Measurements from ENCODE around the gene RARRES1. TPM values are rescaled to one million over a fixed set of nuclear protein-coding genes. Genes with fewer than 3 reads are reported as not detected.

The RARRES1 gene
- total and polyA plus RNA-seq, 2 experiments from 2014 or later, result 0.10 to 0.82 TPM

DNA sequence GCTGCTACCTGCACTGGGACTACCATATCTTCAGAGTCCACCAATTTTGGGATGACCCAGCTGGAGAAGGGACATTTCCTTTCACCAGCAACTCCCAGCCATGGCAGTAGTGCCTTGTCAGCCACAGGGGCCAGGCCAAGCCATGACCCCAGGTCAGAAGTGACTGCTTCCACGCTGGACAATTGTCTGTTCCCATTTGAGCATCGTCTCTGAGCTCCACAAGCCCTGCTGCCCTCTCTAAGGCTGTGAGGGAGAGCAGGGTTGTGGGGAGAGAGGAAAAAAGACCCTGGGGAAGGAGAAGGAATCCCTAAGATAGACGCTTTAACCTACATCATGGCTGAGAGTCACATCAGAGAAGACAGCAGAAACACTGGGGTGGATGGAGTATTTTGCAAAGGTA, 7.4 kb upstream of the RARRES1 start:
- no peaks in the 10 kb centered on the region; the same call in 2 of the 3 replicates for H3K4me1 Mint-ChIP-seq
- ATAC-seq, result no peak
- no peaks in the 10 kb centered on the region for H4K20me1 ChIP-seq (replicated peaks; ENCODE audit: insufficient read depth)

More for the DNA sequence above, 7.4 kb upstream of the RARRES1 start:
- peaks cover 5% of the 10 kb centered on the region; the same call in 1 of the 3 replicates for H3K36me3 Mint-ChIP-seq (ENCODE audit: low read depth)
- H3K27me3 Mint-ChIP-seq (ENCODE audit: insufficient read depth, low read depth, poor library complexity), result peaks cover 2% of the 10 kb centered on the region
- Histone ChIP-seq H3K27ac (ENCODE audit: low read depth) (no peak overlapping the region), H2AFZ (no peak overlapping the region), H3K27me3 (ENCODE audit: insufficient read depth) (no peaks in the 10 kb centered on the region), H3K4me1 (ENCODE audit: insufficient read depth) (no peaks in the 10 kb centered on the region), H3F3A (replicated peaks; ENCODE audit: low read depth) (no peaks in the 10 kb centered on the region), H3K4me3 (no peak overlapping the region), H3K36me3 (ENCODE audit: insufficient read depth) (no peaks in the 10 kb centered on the region), H3K79me2 (replicated peaks; ENCODE audit: insufficient read depth) (no peaks in the 10 kb centered on the region), H3K4me2 (no peak overlapping the region), H3K9me2 (ENCODE audit: insufficient read depth) (no peaks in the 10 kb centered on the region)
- no peak overlapping the region for H3K27ac Mint-ChIP-seq
- TF ChIP-seq, protein P1, sequence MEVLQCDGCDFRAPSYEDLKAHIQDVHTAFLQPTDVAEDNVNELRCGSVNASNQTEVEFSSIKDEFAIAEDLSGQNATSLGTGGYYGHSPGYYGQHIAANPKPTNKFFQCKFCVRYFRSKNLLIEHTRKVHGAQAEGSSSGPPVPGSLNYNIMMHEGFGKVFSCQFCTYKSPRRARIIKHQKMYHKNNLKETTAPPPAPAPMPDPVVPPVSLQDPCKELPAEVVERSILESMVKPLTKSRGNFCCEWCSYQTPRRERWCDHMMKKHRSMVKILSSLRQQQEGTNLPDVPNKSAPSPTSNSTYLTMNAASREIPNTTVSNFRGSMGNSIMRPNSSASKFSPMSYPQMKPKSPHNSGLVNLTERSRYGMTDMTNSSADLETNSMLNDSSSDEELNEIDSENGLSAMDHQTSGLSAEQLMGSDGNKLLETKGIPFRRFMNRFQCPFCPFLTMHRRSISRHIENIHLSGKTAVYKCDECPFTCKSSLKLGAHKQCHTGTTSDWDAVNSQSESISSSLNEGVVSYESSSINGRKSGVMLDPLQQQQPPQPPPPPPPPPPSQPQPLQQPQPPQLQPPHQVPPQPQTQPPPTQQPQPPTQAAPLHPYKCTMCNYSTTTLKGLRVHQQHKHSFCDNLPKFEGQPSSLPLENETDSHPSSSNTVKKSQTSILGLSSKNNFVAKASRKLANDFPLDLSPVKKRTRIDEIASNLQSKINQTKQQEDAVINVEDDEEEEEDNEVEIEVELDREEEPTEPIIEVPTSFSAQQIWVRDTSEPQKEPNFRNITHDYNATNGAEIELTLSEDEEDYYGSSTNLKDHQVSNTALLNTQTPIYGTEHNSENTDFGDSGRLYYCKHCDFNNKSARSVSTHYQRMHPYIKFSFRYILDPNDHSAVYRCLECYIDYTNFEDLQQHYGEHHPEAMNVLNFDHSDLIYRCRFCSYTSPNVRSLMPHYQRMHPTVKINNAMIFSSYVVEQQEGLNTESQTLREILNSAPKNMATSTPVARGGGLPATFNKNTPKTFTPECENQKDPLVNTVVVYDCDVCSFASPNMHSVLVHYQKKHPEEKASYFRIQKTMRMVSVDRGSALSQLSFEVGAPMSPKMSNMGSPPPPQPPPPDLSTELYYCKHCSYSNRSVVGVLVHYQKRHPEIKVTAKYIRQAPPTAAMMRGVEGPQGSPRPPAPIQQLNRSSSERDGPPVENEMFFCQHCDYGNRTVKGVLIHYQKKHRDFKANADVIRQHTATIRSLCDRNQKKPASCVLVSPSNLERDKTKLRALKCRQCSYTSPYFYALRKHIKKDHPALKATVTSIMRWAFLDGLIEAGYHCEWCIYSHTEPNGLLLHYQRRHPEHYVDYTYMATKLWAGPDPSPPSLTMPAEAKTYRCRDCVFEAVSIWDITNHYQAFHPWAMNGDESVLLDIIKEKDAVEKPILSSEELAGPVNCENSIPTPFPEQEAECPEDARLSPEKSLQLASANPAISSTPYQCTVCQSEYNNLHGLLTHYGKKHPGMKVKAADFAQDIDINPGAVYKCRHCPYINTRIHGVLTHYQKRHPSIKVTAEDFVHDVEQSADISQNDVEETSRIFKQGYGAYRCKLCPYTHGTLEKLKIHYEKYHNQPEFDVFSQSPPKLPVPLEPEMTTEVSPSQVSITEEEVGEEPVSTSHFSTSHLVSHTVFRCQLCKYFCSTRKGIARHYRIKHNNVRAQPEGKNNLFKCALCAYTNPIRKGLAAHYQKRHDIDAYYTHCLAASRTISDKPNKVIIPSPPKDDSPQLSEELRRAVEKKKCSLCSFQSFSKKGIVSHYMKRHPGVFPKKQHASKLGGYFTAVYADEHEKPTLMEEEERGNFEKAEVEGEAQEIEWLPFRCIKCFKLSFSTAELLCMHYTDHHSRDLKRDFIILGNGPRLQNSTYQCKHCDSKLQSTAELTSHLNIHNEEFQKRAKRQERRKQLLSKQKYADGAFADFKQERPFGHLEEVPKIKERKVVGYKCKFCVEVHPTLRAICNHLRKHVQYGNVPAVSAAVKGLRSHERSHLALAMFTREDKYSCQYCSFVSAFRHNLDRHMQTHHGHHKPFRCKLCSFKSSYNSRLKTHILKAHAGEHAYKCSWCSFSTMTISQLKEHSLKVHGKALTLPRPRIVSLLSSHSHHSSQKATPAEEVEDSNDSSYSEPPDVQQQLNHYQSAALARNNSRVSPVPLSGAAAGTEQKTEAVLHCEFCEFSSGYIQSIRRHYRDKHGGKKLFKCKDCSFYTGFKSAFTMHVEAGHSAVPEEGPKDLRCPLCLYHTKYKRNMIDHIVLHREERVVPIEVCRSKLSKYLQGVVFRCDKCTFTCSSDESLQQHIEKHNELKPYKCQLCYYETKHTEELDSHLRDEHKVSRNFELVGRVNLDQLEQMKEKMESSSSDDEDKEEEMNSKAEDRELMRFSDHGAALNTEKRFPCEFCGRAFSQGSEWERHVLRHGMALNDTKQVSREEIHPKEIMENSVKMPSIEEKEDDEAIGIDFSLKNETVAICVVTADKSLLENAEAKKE (CRISPR knock-in tag; IDR thresholded peaks at IDR 0.05), result no peak
- TF ChIP-seq, protein P2, sequence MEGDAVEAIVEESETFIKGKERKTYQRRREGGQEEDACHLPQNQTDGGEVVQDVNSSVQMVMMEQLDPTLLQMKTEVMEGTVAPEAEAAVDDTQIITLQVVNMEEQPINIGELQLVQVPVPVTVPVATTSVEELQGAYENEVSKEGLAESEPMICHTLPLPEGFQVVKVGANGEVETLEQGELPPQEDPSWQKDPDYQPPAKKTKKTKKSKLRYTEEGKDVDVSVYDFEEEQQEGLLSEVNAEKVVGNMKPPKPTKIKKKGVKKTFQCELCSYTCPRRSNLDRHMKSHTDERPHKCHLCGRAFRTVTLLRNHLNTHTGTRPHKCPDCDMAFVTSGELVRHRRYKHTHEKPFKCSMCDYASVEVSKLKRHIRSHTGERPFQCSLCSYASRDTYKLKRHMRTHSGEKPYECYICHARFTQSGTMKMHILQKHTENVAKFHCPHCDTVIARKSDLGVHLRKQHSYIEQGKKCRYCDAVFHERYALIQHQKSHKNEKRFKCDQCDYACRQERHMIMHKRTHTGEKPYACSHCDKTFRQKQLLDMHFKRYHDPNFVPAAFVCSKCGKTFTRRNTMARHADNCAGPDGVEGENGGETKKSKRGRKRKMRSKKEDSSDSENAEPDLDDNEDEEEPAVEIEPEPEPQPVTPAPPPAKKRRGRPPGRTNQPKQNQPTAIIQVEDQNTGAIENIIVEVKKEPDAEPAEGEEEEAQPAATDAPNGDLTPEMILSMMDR (conservative IDR thresholded peaks at IDR 0.05; ENCODE audit: low read depth in 2 of 2), result no peak
- TF ChIP-seq ZNF114 (CRISPR knock-in tag; IDR thresholded peaks at IDR 0.05) (no peak), CREB1 (CRISPR knock-in tag; IDR thresholded peaks at IDR 0.05; ENCODE audit: low read depth) (no peak), NANOG (IDR thresholded peaks at IDR 0.05; ENCODE audit: borderline replicate concordance) (no peak), STAT1 (IDR thresholded peaks at IDR 0.05; ENCODE audit: unreplicated experiment) (no peak), EZH2phosphoT487 (IDR thresholded peaks at IDR 0.05; ENCODE audit: unreplicated experiment) (no peak), POLR2AphosphoS5 (IDR thresholded peaks at IDR 0.05; ENCODE audit: low read depth) (no peak), ETS1 (IDR thresholded peaks at IDR 0.05) (no peak)
- H3K4me3 Mint-ChIP-seq, result no peak overlapping the region
- H3K9me3 Mint-ChIP-seq, result peaks cover 4% of the 10 kb centered on the region
- no peak for DNase-seq (ENCODE audit: low spot score)

All from GM23338 (cell line).